Peyer's patch (tissue), 4 donors: Measurements from ENCODE around the gene ABCC4. TPM values are rescaled to one million over a fixed set of nuclear protein-coding genes. Genes with fewer than 3 reads are reported as not detected.
"Not testable (repeated sequence)": the region's sequence is repeated elsewhere in the genome, so short reads cannot be mapped to it uniquely, and the experiment has no call there.

Experiments used
- DNase-seq, 3 donors: peaks; one replicate each; pipeline ENCODE4 v3.0.0-alpha.2; 2017 to 2019
- H3K27ac ChIP-seq, 4 donors: fragments of 200-600 bp; sonication (generic); one replicate each; pipeline ENCODE4 v1.5.1; 2016 to 2019
- H3K27me3 ChIP-seq, 2 donors: fragments of 200-600 bp; sonication (generic); one replicate each; pipeline ENCODE4 v1.5.1; 2019
- H3K36me3 ChIP-seq, 3 donors: fragments of 200-600 bp; sonication (generic); one replicate each; pipeline ENCODE4 v1.5.1; 2016 to 2019
- H3K4me1 ChIP-seq, 4 donors: fragments of 200-600 bp; sonication (generic); one replicate each; pipeline ENCODE4 v1.5.1; 2016 to 2019
- H3K4me3 ChIP-seq, 4 donors: fragments of 200-600 bp; sonication (generic); 1 replicate in 3 of 4; 2 replicates in 1 of 4; pipeline ENCODE4 v1.5.1; 2016 to 2019; ENCODE audit warnings: mild to moderate bottlenecking in 1 of 4
- H3K9me3 ChIP-seq, 4 donors: fragments of 200-600 bp; sonication (generic); one replicate each; pipeline ENCODE4 v1.5.1; 2016 to 2019; ENCODE audit warnings: mild to moderate bottlenecking in 1 of 4
- POLR2A ChIP-seq, 2 donors: fragments of 450-650 bp; IDR thresholded peaks; one replicate each; pipeline ENCODE4 v1.5.1; 2017; ENCODE audit warnings: antibody characterized with exemption in 2 of 2, mild to moderate bottlenecking in 2 of 2, moderate library complexity in 2 of 2
- total RNA-seq, 4 donors: library from RNA; depleted of rRNA; stranded (reverse); fragments of >200 nt; gene quantifications; one replicate each; pipeline ENCODE4 v1.1.0, GENCODE V29; 2016
- TF ChIP-seq, protein P1 (sequence below), 6 experiments: fragments of 450-650 bp in 4 of 6; fragments of 200-600 bp in 2 of 6; sonication (generic) in 1 of 6; IDR thresholded peaks; one replicate each; pipeline ENCODE4 v1.5.1; 2017 to 2019; ENCODE audit warnings: antibody characterized with exemption in 6 of 6, mild to moderate bottlenecking in 3 of 6, moderate library complexity in 1 of 6

The ABCC4 gene
- total RNA-seq, 4 donors from 2014 or later, result 7.2 to 81.7 (median 13.7) TPM

DNA sequence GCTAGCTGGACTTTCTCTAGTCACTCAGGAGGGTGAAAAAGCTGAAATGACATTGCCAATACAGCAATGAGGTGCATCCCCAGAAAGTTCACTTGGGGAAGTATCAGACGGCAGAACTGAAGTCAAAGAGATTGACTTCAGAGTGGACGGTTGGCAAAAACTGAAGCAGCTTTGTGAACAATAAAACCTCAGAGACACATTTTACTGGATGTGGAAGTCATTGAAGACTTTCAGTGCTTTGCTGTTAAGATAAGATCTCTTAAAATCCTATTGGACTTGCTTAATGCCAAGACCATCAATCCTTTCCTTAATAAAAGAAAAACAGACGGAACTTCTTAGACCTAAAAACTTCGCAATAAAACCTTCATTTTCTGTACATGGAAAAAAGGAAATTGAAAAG lies 103.7 kb downstream of the ABCC4 start:
- Histone ChIP-seq H3K4me3 (no peak overlapping the region), H3K27me3 (no peaks in the 10 kb centered on the region), H3K36me3 (no peaks in the 10 kb centered on the region), H3K9me3 (no peaks in the 10 kb centered on the region), H3K27ac (no peak overlapping the region), H3K4me1 (no peaks in the 10 kb centered on the region)
- no peak for TF ChIP-seq POLR2A (IDR thresholded peaks at IDR 0.05)
- TF ChIP-seq, protein P1, sequence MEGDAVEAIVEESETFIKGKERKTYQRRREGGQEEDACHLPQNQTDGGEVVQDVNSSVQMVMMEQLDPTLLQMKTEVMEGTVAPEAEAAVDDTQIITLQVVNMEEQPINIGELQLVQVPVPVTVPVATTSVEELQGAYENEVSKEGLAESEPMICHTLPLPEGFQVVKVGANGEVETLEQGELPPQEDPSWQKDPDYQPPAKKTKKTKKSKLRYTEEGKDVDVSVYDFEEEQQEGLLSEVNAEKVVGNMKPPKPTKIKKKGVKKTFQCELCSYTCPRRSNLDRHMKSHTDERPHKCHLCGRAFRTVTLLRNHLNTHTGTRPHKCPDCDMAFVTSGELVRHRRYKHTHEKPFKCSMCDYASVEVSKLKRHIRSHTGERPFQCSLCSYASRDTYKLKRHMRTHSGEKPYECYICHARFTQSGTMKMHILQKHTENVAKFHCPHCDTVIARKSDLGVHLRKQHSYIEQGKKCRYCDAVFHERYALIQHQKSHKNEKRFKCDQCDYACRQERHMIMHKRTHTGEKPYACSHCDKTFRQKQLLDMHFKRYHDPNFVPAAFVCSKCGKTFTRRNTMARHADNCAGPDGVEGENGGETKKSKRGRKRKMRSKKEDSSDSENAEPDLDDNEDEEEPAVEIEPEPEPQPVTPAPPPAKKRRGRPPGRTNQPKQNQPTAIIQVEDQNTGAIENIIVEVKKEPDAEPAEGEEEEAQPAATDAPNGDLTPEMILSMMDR (IDR thresholded peaks at IDR 0.05), result no peak
- DNase-seq, result no peak

GRCh38 chr13:95195146-95195545 lies 106.1 kb downstream of the ABCC4 start:
- TF ChIP-seq, protein P1 (IDR thresholded peaks at IDR 0.05), result no peak
- no peak for TF ChIP-seq POLR2A (IDR thresholded peaks at IDR 0.05)
- no peaks in the 10 kb centered on the region for H3K27me3 ChIP-seq
- no peaks in the 10 kb centered on the region for H3K36me3 ChIP-seq
- no peak for DNase-seq
- H3K4me3 ChIP-seq, result no peak overlapping the region
- H3K9me3 ChIP-seq, result no peaks in the 10 kb centered on the region
- H3K4me1 ChIP-seq, result no peaks in the 10 kb centered on the region
- H3K27ac ChIP-seq, result no peak overlapping the region

GRCh38 chr13:95193509-95194230 lies 107.6 kb downstream of the ABCC4 start:
- H3K27ac ChIP-seq, result no peak overlapping the region

DNA sequence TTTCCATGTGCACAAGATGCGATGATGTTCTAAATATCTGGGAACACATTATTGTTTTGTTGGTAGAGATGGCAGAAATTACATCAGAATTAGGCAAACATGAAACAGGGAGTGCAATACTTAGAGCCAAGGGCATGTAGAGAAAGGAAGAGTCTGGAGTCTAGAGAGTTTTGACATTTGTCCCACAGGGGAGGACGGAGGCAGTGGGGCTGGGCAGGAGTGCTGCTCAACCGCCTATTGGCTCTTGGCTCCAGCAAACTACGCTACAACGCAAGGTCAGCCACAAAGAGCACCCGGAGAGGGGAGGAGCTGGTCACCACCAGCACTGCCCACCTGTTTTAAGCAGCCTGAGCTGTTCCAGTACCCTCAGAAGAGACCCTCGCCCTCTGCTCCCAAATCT lies 108.3 kb downstream of the ABCC4 start:
- H3K27ac ChIP-seq, result no peak overlapping the region
- no peaks in the 10 kb centered on the region for H3K4me1 ChIP-seq
- DNase-seq, result no peak
- no peaks in the 10 kb centered on the region for H3K36me3 ChIP-seq
- no peak overlapping the region for H3K4me3 ChIP-seq
- H3K27me3 ChIP-seq, result no peaks in the 10 kb centered on the region
- no peaks in the 10 kb centered on the region for H3K9me3 ChIP-seq
- no peak for TF ChIP-seq POLR2A (IDR thresholded peaks at IDR 0.05)
- TF ChIP-seq, protein P1 (IDR thresholded peaks at IDR 0.05), result no peak

More at GRCh38 chr13:95193509-95194230, 107.6 kb downstream of the ABCC4 start:
- H3K27me3 ChIP-seq, result no peaks in the 10 kb centered on the region
- DNase-seq, result no peak
- no peak for TF ChIP-seq POLR2A (IDR thresholded peaks at IDR 0.05)
- H3K9me3 ChIP-seq, result no peaks in the 10 kb centered on the region
- H3K4me1 ChIP-seq, result no peaks in the 10 kb centered on the region
- H3K4me3 ChIP-seq, result no peak overlapping the region
- no peaks in the 10 kb centered on the region for H3K36me3 ChIP-seq

DNA sequence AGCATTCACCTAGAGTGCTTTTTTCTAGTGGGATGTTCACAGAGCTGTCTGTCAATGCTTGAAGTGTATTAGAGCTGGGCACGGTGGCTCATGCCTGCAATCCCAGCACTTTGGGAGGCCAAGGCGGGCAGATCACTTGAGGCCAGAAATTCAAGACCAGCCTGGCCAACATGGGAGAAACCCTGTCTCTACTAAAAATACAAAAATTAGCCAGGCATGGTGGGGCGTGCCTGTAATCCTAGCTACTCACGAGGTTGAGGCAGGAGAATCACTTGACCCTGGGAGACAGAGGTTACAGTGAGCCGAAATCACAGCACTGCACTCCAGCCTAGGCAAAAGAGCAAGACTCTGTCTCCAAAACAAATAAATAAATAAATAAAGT lies 108.7 kb downstream of the ABCC4 start:
- H3K9me3 ChIP-seq, H3K36me3 ChIP-seq, H3K27me3 ChIP-seq, H3K4me1 ChIP-seq, DNase-seq, H3K4me3 ChIP-seq: not testable (repeated sequence)
- peak overlapping the region in 1 of 4 donors; percentile 10 for H3K27ac ChIP-seq

DNA sequence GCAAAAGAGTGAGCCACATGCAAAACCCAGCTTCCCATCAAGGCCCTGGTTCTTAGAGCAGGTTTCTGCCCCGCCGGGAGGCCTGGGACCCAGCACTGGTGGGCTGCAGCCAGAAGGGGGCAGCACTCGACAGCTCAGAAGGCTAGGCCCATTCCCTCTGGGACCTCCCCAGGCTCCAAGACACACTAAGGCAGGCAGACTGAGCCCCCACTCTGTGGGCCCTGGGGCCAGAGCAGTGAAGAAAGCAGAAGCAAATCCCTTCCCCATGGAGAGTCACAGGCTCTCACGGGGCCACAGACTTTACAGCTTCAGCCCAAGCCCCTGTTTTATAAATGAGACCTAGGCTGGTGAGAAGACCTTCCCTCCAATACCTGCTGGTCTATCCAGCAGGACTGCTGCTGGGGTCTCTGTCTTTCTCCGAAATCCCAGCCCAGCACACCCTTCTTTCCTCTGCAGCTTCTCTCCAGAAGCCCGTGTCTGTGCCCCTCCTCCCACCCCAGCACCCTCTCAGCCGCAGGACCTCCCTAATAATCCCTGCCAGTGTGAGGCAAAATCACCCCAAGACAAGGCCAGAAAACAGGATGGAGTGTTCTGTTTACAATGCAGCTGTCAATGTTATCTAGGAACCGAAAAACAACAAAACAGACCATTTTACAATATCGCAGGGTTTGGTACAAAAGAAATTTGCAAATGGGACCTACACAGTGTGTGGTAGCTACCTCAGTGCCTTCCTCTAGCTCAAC lies 109.3 kb downstream of the ABCC4 start:
- H3K27ac ChIP-seq, result peak overlapping the region in 1 of 4 donors; percentile 10
- peak; percentile 69 to 84 (median 82) for DNase-seq
- H3K4me3 ChIP-seq, result no peak overlapping the region
- TF ChIP-seq, protein P1 (IDR thresholded peaks at IDR 0.05), result peak; percentile 61 to 80 (median 72)
- TF ChIP-seq POLR2A (IDR thresholded peaks at IDR 0.05), result no peak
- no peaks in the 10 kb centered on the region for H3K4me1 ChIP-seq
- H3K9me3 ChIP-seq, result no peaks in the 10 kb centered on the region
- no peaks in the 10 kb centered on the region for H3K27me3 ChIP-seq
- no peaks in the 10 kb centered on the region for H3K36me3 ChIP-seq
